ENCODE measurements around the gene PTRH2. TPM values are rescaled to one million over a fixed set of nuclear protein-coding genes. Genes with fewer than 3 reads are reported as not detected.
A peak's percentile ranks its signal among the peaks of the same experiment; 100 is the strongest.

Gene PTRH2
- total RNA-seq, 4 donors from 2014 or later, result 14.5 to 33.7 (median 20.0) TPM

DNA sequence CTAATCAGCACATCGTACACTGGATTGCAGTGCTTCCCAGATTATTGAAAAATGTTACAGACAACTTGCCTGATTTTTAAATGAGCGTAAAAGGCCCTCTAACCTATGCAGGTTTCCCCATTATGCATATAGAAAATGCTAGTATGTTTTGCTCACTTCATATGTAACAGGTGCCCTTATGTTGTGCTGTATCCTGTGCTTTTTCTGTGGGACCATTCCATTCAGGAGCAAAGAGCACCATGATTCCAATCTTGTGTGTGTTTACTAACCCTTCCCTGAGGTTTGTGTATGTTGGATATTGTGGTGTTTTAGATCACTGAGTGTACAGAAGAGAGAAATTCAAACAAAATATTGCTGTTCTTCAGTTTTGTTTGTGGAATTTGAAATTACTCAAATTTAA lies 12.9 kb downstream of the PTRH2 start:
- Histone ChIP-seq H3K27ac (no peak overlapping the region), H3K27me3 (no peaks in the 10 kb centered on the region), H3K9me3 (no peaks in the 10 kb centered on the region), H3K4me3 (no peak overlapping the region), H3K4me1 (peaks cover 0 to 13% (median 7%) of the 10 kb centered on the region in 4 donors), H3K36me3 (peaks cover 0 to 63% (median 22%) of the 10 kb centered on the region in 4 donors)
- WGBS, 2 donors (ENCODE audit: low coverage in 1 of 2), result 83 to 95% methylated on average over 1 to 2 of the region's 2 CpGs
- DNase-seq, result no peak
- intact Hi-C loops (cut with DNase I; ENCODE audit: low total_unique reads), result no loop called here
- in situ Hi-C loops (cut with MboI; ENCODE audit: low pct_ligation_motif_present in 1 of 4, low pct_unique_long_range_greater_than_20kb in 1 of 4, low sequenced_read_pairs in 3 of 4), result no loop called here
- no peak for TF ChIP-seq POLR2A (IDR thresholded peaks at IDR 0.05)
- no peak for TF ChIP-seq EP300 (IDR thresholded peaks at IDR 0.05; ENCODE audit: low read depth)
- TF ChIP-seq, protein P1, sequence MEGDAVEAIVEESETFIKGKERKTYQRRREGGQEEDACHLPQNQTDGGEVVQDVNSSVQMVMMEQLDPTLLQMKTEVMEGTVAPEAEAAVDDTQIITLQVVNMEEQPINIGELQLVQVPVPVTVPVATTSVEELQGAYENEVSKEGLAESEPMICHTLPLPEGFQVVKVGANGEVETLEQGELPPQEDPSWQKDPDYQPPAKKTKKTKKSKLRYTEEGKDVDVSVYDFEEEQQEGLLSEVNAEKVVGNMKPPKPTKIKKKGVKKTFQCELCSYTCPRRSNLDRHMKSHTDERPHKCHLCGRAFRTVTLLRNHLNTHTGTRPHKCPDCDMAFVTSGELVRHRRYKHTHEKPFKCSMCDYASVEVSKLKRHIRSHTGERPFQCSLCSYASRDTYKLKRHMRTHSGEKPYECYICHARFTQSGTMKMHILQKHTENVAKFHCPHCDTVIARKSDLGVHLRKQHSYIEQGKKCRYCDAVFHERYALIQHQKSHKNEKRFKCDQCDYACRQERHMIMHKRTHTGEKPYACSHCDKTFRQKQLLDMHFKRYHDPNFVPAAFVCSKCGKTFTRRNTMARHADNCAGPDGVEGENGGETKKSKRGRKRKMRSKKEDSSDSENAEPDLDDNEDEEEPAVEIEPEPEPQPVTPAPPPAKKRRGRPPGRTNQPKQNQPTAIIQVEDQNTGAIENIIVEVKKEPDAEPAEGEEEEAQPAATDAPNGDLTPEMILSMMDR (IDR thresholded peaks at IDR 0.05), result no peak
- TF ChIP-seq POLR2AphosphoS5 (IDR thresholded peaks at IDR 0.05), result no peak

DNA sequence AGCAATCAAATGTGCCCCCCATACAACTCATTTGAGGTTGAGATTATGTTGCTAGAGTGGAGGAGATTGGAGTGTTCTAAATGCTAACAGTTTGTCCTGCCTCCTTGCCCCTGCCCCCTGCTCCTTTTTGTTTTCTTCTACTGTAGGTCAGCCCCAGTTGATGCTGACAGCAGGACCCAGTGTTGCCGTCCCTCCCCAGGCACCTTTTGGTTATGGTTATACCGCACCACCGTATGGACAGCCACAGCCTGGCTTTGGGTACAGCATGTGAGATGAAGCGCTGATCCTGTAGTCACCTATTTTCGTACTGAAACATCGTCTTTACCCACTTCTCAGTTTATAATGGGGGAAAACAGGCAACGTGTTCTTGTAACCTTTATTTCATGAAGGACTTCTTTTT lies 13.6 kb downstream of the PTRH2 start:
- intact Hi-C loops (cut with DNase I; ENCODE audit: low total_unique reads), result no loop called here
- Histone ChIP-seq H3K27ac (peak overlapping the region in 1 of 4 donors; percentile 11), H3K4me1 (peaks cover 0 to 13% (median 7%) of the 10 kb centered on the region in 4 donors), H3K36me3 (peaks cover 0 to 70% (median 22%) of the 10 kb centered on the region in 4 donors), H3K9me3 (no peaks in the 10 kb centered on the region), H3K27me3 (no peaks in the 10 kb centered on the region), H3K4me3 (no peak overlapping the region)
- WGBS, 2 donors (ENCODE audit: low coverage in 1 of 2), result 62 to 90% methylated on average over 3 to 7 of the region's 7 CpGs
- in situ Hi-C loops (cut with MboI; ENCODE audit: low pct_ligation_motif_present in 1 of 4, low pct_unique_long_range_greater_than_20kb in 1 of 4, low sequenced_read_pairs in 3 of 4), result no loop called here
- no peak for DNase-seq
- TF ChIP-seq, protein P1 (IDR thresholded peaks at IDR 0.05), result no peak
- TF ChIP-seq EP300 (IDR thresholded peaks at IDR 0.05; ENCODE audit: low read depth), result no peak
- no peak for TF ChIP-seq POLR2A (IDR thresholded peaks at IDR 0.05)
- no peak for TF ChIP-seq POLR2AphosphoS5 (IDR thresholded peaks at IDR 0.05)

DNA sequence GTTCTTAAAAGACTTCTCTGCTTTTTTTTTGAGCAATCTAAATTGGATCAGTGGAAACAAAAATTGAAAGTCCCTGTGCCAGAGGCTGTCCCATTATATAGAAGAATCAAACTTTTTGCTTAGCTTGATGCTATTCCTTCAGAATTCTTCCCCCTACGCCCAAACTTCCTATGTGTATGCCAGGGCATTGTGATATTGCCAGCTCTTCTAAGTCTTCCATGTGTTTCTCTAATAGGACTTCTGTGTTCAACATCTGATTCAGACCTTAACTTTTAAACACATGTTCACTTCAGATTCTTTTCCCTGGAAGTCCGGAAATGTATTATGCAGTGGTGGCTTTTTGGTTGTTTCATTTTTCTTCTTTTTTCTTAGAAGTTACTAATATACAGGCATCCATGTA lies 18.7 kb downstream of the PTRH2 start:
- DNase-seq, result no peak
- no peaks in the 10 kb centered on the region for H3K9me3 ChIP-seq
- peaks cover 0 to 93% (median 33%) of the 10 kb centered on the region in 4 donors for H3K36me3 ChIP-seq
- no peak overlapping the region for H3K4me3 ChIP-seq
- WGBS, 2 donors (ENCODE audit: low coverage in 1 of 2), result 84 to 90% methylated on average over 2 of the region's 2 CpGs
- intact Hi-C loops (cut with DNase I; ENCODE audit: low total_unique reads) (no loop called here), in situ Hi-C loops (cut with MboI; ENCODE audit: low pct_ligation_motif_present in 1 of 4, low pct_unique_long_range_greater_than_20kb in 1 of 4, low sequenced_read_pairs in 3 of 4) (no loop called here)
- no peaks in the 10 kb centered on the region for H3K27me3 ChIP-seq
- H3K4me1 ChIP-seq, result peaks cover 0 to 6% (median 0%) of the 10 kb centered on the region in 4 donors
- TF ChIP-seq EP300 (IDR thresholded peaks at IDR 0.05; ENCODE audit: low read depth) (no peak), POLR2A (IDR thresholded peaks at IDR 0.05) (no peak), POLR2AphosphoS5 (IDR thresholded peaks at IDR 0.05) (no peak)
- TF ChIP-seq, protein P1 (IDR thresholded peaks at IDR 0.05), result no peak
- no peak overlapping the region for H3K27ac ChIP-seq

DNA sequence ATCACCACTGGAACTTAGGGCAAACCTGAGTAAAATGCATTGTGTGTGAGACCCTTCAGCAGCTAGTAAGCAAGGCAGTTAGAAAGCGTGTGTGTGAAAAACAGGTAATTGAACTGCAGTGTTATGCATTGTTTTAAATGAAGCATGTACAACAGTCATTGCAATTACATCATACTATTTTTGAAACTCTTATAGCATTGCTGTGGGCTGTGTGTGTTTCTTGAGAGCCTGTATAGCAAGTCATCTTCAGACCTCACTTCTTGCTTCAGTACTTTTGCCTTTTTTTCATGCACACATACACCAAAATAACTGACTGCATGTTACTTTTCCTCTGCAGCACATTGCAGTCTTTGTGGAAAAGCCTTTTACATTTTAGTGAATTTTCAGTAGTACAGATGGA lies 19.2 kb downstream of the PTRH2 start:
- no peak overlapping the region for H3K27ac ChIP-seq
- H3K4me1 ChIP-seq, result peaks cover 0 to 6% (median 0%) of the 10 kb centered on the region in 4 donors
- intact Hi-C loops (cut with DNase I; ENCODE audit: low total_unique reads), result no loop called here
- WGBS, 2 donors (ENCODE audit: low coverage in 1 of 2), result 85 to 97% methylated on average over 1 of the region's 1 CpG
- TF ChIP-seq EP300 (IDR thresholded peaks at IDR 0.05; ENCODE audit: low read depth), result no peak
- no peak for TF ChIP-seq POLR2A (IDR thresholded peaks at IDR 0.05)
- no peak for TF ChIP-seq POLR2AphosphoS5 (IDR thresholded peaks at IDR 0.05)
- TF ChIP-seq, protein P1 (IDR thresholded peaks at IDR 0.05), result no peak
- no peak for DNase-seq
- peaks cover 0 to 93% (median 33%) of the 10 kb centered on the region in 4 donors for H3K36me3 ChIP-seq
- H3K27me3 ChIP-seq, result no peaks in the 10 kb centered on the region
- in situ Hi-C loops (cut with MboI; ENCODE audit: low pct_ligation_motif_present in 1 of 4, low pct_unique_long_range_greater_than_20kb in 1 of 4, low sequenced_read_pairs in 3 of 4), result no loop called here
- H3K9me3 ChIP-seq, result no peaks in the 10 kb centered on the region
- H3K4me3 ChIP-seq, result no peak overlapping the region

Data from transverse colon (tissue), 4 donors.